Immature natural killer cell (primary cell): ENCODE measurements around the gene POLR3B. TPM values are rescaled to one million over a fixed set of nuclear protein-coding genes. Genes with fewer than 3 reads are reported as not detected.
"Not testable (repeated sequence)": the region's sequence is repeated elsewhere in the genome, so short reads cannot be mapped to it uniquely, and the experiment has no call there.

ENCODE experiments used
- DNase-seq, 3 donors: peaks; one replicate each; pipeline ENCODE4 v3.0.0; 2022; ENCODE audit warnings: mixed read lengths in 1 of 3
- H3K27ac Mint-ChIP-seq, 6 donors: one replicate each; pipeline ENCODE4 v1.8.0; 2020; ENCODE audit warnings: mixed read lengths in 6 of 6, mild to moderate bottlenecking in 5 of 6, inconsistent platforms in 4 of 6, moderate library complexity in 3 of 6
- H3K27me3 Mint-ChIP-seq, 3 donors: one replicate each; pipeline ENCODE4 v1.8.0; 2020 to 2021; ENCODE audit warnings: low read depth in 3 of 3, mild to moderate bottlenecking in 3 of 3, mixed read lengths in 3 of 3, moderate library complexity in 3 of 3, inconsistent platforms in 1 of 3
- H3K36me3 Mint-ChIP-seq, 3 donors: one replicate each; pipeline ENCODE4 v1.8.0; 2020; ENCODE audit warnings: mixed read lengths in 3 of 3, inconsistent platforms in 2 of 3, mild to moderate bottlenecking in 2 of 3
- H3K4me1 Mint-ChIP-seq, 2 donors: one replicate each; pipeline ENCODE4 v1.8.0; 2020; ENCODE audit warnings: inconsistent platforms in 2 of 2, mild to moderate bottlenecking in 2 of 2, mixed read lengths in 2 of 2, moderate library complexity in 1 of 2
- H3K4me3 Mint-ChIP-seq, 5 donors: one replicate each; pipeline ENCODE4 v1.8.0; 2020; ENCODE audit warnings: mild to moderate bottlenecking in 5 of 5, mixed read lengths in 5 of 5, inconsistent platforms in 3 of 5, moderate library complexity in 3 of 5
- H3K9me3 Mint-ChIP-seq, 6 donors: one replicate each; pipeline ENCODE4 v1.8.0; 2020; ENCODE audit warnings: mild to moderate bottlenecking in 6 of 6, mixed read lengths in 6 of 6, inconsistent platforms in 4 of 6, moderate library complexity in 3 of 6
- polyA plus RNA-seq, 3 donors: library from polyadenylated mRNA; unstranded; fragments of 300-500 nt; fragmentation: Illumina TruSeq; gene quantifications; one replicate each; pipeline ENCODE4 v1.2.3, GENCODE V29; 2021

POLR3B gene
- polyA plus RNA-seq, 3 donors from 2014 or later = 4.0 to 6.4 TPM; not detected in 1

DNA sequence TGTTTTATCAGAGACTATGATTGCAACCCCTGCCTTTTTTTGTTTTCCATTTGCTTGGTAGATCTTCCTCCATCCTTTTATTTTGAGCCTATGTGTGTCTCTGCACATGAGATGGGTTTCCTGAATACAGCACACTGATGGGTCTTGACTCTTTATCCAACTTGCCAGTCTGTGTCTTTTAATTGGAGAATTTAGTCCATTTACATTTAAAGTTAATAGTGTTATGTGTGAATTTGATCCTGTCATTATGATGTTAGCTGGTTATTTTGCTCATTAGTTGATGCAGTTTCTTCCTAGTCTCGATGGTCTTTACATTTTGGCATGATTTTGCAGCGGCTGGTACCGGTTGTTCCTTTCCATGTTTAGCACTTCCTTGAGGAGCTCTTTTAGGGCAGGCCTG is 118.1 kb downstream of the POLR3B start:
- H3K4me1 Mint-ChIP-seq, H3K27me3 Mint-ChIP-seq, DNase-seq, H3K4me3 Mint-ChIP-seq, H3K9me3 Mint-ChIP-seq, H3K27ac Mint-ChIP-seq: not testable (repeated sequence)
- peaks cover 10 to 16% (median 14%) of the 10 kb centered on the region in 3 donors for H3K36me3 Mint-ChIP-seq

DNA sequence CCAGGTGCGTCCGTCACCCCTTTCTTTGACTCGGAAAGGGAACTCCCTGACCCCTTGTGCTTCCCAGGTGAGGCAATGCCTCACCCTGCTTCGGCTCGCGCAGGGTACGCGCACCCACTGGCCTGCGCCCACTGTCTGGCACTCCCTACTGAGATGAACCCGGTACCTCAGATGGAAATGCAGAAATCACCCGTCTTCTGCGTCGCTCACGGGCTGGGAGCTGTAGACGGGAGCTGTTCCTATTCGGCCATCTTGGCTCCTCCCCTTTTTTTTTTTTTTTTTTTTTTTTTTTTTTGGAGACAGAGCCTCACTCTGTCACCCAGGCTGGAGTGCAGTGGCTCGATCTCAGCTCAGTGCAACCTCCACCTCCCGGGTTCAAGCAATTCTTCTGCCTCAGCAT is 120.1 kb downstream of the POLR3B start:
- H3K27me3 Mint-ChIP-seq, H3K9me3 Mint-ChIP-seq, H3K4me1 Mint-ChIP-seq, H3K27ac Mint-ChIP-seq, DNase-seq, H3K4me3 Mint-ChIP-seq: not testable (repeated sequence)
- peaks cover 5 to 22% (median 19%) of the 10 kb centered on the region in 3 donors for H3K36me3 Mint-ChIP-seq

DNA sequence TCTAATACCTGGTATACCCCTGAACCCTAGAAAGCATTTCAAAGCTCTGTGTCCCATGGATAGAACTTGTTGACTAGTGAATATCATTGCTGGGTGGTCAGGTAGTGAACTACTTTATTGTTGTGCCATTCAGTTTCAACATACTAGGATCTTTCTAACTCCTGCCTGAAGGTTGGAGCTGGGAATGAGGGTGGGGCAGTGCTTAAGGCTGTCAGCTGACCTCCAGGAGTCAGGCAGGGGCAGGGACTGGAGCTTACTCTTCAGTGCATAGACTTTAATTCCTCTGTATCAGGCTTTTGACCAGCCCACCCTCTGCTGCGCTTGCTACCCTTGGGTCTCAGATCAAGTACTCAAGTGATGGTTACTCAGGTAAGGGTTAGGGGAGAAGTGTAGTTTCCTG is 122.7 kb downstream of the POLR3B start:
- no peak for DNase-seq
- Mint-ChIP-seq H3K27ac (no peak overlapping the region), H3K4me1 (peaks cover 0 to 5% of the 10 kb centered on the region in 2 donors), H3K27me3 (no peaks in the 10 kb centered on the region), H3K9me3 (no peaks in the 10 kb centered on the region), H3K36me3 (peaks cover 15 to 32% (median 30%) of the 10 kb centered on the region in 3 donors), H3K4me3 (no peak overlapping the region)

DNA sequence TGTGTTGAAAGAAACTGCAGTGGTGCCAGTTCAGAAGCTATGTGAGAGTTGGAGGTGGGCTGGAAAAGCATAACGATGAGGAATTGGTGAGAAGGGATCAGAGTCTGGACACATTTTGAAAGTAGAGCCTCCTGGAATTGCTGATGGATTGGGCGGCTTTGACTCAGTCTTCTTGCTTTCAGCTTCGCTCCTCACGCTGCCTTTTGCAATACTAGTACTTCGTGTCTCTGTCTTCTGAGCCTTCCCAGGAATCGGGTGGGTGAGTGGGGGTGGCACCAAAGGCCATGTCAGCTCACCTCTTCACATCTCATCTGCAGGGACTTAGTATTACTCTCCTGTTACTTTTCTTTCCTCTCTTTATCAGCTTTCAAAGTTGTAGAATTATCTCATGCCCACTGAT is 123.7 kb downstream of the POLR3B start:
- Mint-ChIP-seq H3K27ac (no peak overlapping the region), H3K27me3 (no peaks in the 10 kb centered on the region), H3K4me3 (no peak overlapping the region), H3K36me3 (peaks cover 15 to 34% (median 30%) of the 10 kb centered on the region in 3 donors), H3K4me1 (peaks cover 0 to 5% of the 10 kb centered on the region in 2 donors), H3K9me3 (no peaks in the 10 kb centered on the region)
- no peak for DNase-seq

DNA sequence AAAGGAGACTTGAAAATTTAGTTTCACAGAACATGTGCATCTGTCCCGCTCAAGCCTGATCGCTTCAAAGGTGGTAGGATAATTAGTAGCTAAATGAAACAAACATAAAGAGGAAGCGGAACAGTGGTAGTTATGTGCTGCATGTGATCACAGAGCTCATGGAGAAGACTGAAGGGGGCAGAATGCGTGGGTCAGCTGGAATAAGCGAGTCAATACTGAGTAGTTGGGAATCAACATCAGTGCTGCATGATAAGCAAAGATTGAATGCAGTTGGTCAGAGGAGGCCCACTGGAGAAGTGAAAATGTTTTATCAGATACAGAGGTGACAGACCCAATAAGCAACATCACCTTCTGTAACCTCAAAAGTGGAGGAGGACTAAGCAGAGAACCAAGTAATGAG is 130.1 kb downstream of the POLR3B start:
- H3K36me3 Mint-ChIP-seq = peaks cover 11 to 18% (median 14%) of the 10 kb centered on the region in 3 donors
- H3K4me3 Mint-ChIP-seq = no peak overlapping the region
- no peak for DNase-seq
- no peaks in the 10 kb centered on the region for H3K9me3 Mint-ChIP-seq
- H3K4me1 Mint-ChIP-seq = no peaks in the 10 kb centered on the region
- H3K27ac Mint-ChIP-seq = no peak overlapping the region
- H3K27me3 Mint-ChIP-seq = peaks cover 0 to 1% (median 0%) of the 10 kb centered on the region in 3 donors

DNA sequence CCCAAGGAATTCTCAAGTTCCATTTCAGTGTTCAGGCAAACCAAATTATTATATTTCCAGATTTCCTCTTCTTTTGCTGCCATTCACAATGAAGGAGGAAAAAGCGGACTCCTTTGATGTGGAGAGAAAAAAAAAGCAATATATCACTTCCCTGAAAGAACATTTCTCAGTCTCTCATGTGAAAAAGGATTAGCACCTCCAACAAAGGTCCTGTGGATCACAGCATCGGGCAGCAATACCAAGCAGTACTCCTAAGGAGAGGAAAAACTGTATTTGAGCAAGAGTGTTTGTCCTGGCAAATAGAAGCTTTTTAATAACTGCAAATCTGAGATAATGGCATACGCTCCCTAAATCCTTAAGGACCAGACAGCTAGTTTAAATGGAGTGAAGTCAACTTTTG is 131.3 kb downstream of the POLR3B start:
- Mint-ChIP-seq H3K9me3 (no peaks in the 10 kb centered on the region), H3K4me1 (no peaks in the 10 kb centered on the region), H3K36me3 (peaks cover 9 to 18% (median 10%) of the 10 kb centered on the region in 3 donors), H3K27ac (no peak overlapping the region), H3K27me3 (peaks cover 0 to 1% (median 0%) of the 10 kb centered on the region in 3 donors), H3K4me3 (no peak overlapping the region)
- no peak for DNase-seq

DNA sequence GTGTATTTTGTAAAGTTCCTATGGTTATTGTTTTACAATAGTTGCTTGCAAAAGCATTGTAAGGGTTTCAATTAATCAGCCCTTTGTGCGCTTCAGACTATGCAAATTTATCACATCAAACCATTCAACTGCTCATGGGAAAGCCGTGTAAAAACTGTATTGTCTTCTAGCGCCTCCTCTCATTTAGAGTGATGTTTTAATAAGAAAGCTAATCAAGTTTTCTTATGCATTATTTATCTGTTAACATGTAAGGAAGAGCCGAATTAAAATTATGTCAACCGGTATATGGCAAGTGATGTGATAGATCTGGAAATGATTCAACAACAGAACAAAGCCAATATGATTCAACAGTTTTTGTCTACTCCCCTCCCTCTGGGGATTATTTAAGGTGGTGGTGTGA is 132.7 kb downstream of the POLR3B start:
- H3K36me3 Mint-ChIP-seq = peaks cover 3 to 8% (median 4%) of the 10 kb centered on the region in 3 donors
- H3K27ac Mint-ChIP-seq = no peak overlapping the region
- no peak overlapping the region for H3K4me3 Mint-ChIP-seq
- DNase-seq = no peak
- no peaks in the 10 kb centered on the region for H3K9me3 Mint-ChIP-seq
- no peaks in the 10 kb centered on the region for H3K4me1 Mint-ChIP-seq
- H3K27me3 Mint-ChIP-seq = peaks cover 0 to 1% (median 0%) of the 10 kb centered on the region in 3 donors

DNA sequence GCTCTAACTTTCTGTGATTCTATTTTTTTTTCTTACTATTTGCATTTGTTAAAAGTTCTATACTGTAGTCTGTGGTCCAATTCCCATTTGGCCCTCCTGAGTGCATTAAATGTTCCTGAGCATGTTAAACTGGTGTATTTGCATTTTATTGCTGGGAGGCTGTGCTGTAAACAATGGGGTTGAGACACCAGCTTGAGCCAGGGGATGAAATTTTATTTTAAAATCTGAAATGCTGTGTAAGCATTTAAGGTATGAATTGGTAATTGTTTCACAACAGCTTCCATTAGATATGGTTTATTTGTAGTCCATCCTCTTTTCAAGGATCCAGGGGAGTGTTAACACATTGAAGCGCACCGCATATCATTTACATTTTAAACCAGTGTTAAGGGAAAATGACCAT is 135.3 kb downstream of the POLR3B start:
- peaks cover 0 to 1% of the 10 kb centered on the region in 2 donors for H3K4me1 Mint-ChIP-seq
- no peak overlapping the region for H3K27ac Mint-ChIP-seq
- H3K9me3 Mint-ChIP-seq = no peaks in the 10 kb centered on the region
- H3K27me3 Mint-ChIP-seq = peaks cover 0 to 2% (median 0%) of the 10 kb centered on the region in 3 donors
- no peak overlapping the region for H3K4me3 Mint-ChIP-seq
- peaks cover 11 to 20% (median 18%) of the 10 kb centered on the region in 3 donors for H3K36me3 Mint-ChIP-seq
- DNase-seq = no peak

DNA sequence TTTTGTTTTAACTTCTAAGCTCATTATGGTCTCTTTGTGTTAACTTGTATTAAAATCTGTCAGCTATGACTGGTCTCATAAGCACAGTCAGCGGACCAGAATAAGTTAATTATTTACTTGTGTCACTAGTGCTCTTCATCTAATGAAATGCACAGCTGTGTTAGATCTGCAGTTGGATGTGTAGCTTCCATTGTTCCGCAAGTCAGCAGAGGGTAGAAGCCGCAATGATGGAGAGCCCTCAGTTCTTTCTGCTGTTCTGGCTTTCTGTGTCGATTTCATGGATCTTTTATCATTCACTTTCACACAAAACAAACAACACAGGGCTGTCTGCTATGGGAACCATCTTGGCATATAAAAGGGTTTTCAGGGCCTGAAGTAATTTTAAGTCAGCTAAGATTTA is 136.0 kb downstream of the POLR3B start:
- H3K27me3 Mint-ChIP-seq = peaks cover 0 to 2% (median 0%) of the 10 kb centered on the region in 3 donors
- H3K4me1 Mint-ChIP-seq = peaks cover 0 to 6% of the 10 kb centered on the region in 2 donors
- no peaks in the 10 kb centered on the region for H3K9me3 Mint-ChIP-seq
- no peak for DNase-seq
- H3K27ac Mint-ChIP-seq = no peak overlapping the region
- peaks cover 14 to 22% (median 21%) of the 10 kb centered on the region in 3 donors for H3K36me3 Mint-ChIP-seq
- no peak overlapping the region for H3K4me3 Mint-ChIP-seq

DNA sequence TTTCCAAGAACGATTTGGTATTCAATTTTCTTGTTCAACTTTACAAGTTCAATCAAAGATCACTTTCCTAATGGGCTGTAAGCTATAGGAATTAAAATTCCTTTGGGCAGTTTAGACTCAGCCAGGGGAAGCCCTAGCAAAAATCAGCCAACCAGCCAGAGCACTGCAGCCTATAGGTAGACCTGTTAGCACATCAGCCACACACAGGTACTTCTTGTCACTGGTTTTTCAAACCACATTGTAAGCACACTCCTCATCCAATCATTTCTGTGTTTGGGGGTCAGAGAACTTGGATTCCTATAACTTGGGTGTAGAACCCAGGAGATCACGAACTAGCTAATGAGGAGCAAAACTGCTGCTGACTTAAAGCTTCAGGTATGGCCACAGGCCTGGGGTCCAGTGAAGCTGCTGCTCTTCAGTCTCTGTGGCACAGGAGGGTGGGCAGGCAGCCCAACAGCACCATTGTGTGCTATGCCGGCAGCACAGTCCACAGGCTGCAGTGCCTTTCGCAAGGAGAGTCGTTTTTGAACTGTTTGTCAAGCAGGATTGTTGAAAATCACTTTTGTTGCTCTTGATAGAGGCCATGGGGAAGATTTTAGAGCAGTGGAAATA is 137.9 kb downstream of the POLR3B start:
- Mint-ChIP-seq H3K9me3 (no peaks in the 10 kb centered on the region), H3K27ac (no peak overlapping the region), H3K27me3 (peaks cover 0 to 2% (median 0%) of the 10 kb centered on the region in 3 donors), H3K4me3 (no peak overlapping the region), H3K36me3 (peaks cover 29 to 38% (median 37%) of the 10 kb centered on the region in 3 donors), H3K4me1 (peaks cover 0 to 6% of the 10 kb centered on the region in 2 donors)
- no peak for DNase-seq

DNA sequence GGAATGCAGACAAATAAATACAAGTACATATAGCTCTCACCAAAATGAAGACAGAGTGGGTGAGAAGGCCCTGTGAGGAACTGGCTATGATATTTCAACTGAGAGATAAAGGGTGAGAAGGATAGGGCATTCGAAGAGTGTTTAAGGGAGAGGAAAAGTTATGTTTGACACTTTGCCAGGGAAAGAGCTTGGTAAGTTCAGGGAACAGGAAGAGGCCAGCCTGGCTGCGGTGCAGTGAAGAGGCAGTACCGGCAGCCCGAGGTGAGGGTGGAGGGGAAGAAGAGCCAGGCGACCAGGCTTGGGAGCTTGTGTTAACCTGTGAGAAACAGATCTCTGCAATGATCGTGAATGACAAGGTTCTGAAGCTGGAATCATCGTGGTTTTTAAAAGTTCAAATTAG is 140.5 kb downstream of the POLR3B start:
- Mint-ChIP-seq H3K36me3 (peaks cover 37 to 55% (median 53%) of the 10 kb centered on the region in 3 donors), H3K9me3 (no peaks in the 10 kb centered on the region), H3K4me3 (no peak overlapping the region), H3K4me1 (peaks cover 0 to 6% of the 10 kb centered on the region in 2 donors), H3K27ac (peak overlapping the region in 1 of 6 donors; percentile 30), H3K27me3 (peaks cover 0 to 2% (median 0%) of the 10 kb centered on the region in 3 donors)
- no peak for DNase-seq

DNA sequence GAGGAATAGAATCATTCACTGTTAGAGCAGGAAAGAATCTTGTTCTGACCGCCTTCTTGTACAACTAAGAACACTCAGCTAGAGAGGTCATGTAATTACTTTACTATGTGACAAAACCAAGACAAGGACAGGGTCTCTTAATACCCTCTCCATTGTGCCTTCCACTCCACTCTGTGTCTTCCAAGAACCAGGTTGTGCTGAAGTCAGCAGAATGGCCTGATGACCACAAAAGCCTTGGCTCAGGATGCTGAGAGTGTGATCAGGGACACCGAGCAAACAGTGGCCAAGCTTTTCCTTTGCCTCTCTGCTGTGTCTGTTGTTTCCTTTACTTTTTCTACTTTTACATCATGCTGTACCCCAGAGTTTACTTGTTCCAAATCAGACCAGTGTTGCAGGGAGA is 142.1 kb downstream of the POLR3B start:
- Mint-ChIP-seq H3K4me1 (peaks cover 0 to 6% of the 10 kb centered on the region in 2 donors), H3K27ac (no peak overlapping the region), H3K9me3 (no peaks in the 10 kb centered on the region), H3K27me3 (peaks cover 0 to 2% (median 0%) of the 10 kb centered on the region in 3 donors), H3K36me3 (peaks cover 34 to 63% (median 55%) of the 10 kb centered on the region in 3 donors), H3K4me3 (no peak overlapping the region)
- DNase-seq = no peak

DNA sequence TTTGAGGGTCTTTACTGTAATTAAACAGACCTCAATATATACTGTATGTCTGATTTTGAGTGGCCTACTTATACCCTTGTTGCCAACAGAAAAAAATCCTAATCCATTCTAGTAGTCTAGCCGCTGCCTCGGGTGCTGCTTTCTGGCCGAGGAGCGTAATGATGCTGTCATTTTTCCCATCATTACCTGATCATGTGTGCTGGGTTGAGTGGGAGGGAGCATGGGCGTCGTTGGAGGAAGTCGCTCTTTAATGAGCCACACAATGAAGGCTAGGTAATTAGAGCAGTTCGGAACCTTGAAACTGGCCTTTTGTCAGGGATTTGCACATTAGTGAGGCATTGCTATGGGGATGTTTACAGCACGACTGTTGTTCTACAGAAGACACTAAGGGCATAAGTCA is 149.1 kb downstream of the POLR3B start:
- Mint-ChIP-seq H3K36me3 (peaks cover 21 to 57% (median 35%) of the 10 kb centered on the region in 3 donors), H3K9me3 (no peaks in the 10 kb centered on the region)

DNA sequence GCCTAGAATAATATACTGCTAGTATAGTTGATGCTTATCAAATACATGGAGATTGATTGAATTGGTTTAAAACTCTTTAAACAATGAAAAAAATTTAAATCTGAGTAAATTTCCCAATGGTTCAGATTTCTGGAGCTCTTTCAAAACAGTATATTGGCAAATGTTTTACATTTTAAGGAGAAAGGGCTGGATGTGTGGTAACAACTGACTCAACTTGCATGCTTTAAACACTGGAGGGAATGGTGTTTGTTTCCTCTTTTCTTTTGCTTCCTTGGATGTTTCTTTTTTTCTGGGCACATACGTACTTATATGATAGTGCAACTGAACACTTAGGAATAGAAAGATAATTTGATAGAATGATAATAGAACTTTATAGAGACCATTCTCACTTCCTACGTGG is 151.4 kb downstream of the POLR3B start:
- no peak for DNase-seq
- Mint-ChIP-seq H3K9me3 (no peaks in the 10 kb centered on the region), H3K4me1 (no peaks in the 10 kb centered on the region), H3K36me3 (peaks cover 17 to 48% (median 30%) of the 10 kb centered on the region in 3 donors), H3K27me3 (peaks cover 0 to 1% (median 0%) of the 10 kb centered on the region in 3 donors), H3K27ac (no peak overlapping the region), H3K4me3 (no peak overlapping the region)

More for the DNA sequence above, 149.1 kb downstream of the POLR3B start:
- Mint-ChIP-seq H3K27ac (no peak overlapping the region), H3K4me1 (no peaks in the 10 kb centered on the region), H3K4me3 (no peak overlapping the region), H3K27me3 (peaks cover 0 to 1% (median 0%) of the 10 kb centered on the region in 3 donors)
- DNase-seq = no peak

DNA sequence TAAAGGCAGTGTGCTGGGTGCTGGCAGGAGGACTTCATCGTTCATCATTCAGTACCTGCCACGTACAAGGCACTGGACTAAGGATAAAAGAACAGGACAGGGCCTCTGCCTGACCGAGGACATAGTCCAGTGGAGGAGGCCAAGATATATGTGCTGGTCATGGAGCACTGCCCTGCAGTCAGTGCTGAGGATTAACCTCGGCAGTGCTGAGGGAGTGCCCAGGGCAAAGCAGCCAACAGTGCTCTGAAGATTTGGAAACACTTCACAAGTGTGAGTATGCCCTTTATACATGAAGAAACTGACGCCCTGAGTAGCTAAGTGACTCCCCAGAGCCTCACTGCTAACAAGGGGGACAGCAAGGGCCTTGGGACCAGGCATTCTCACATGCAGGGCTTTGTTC is 153.8 kb downstream of the POLR3B start:
- Mint-ChIP-seq H3K4me1 (no peaks in the 10 kb centered on the region), H3K9me3 (no peaks in the 10 kb centered on the region), H3K27ac (no peak overlapping the region), H3K4me3 (no peak overlapping the region), H3K27me3 (peaks cover 0 to 1% (median 0%) of the 10 kb centered on the region in 3 donors), H3K36me3 (peaks cover 17 to 31% (median 25%) of the 10 kb centered on the region in 3 donors)
- no peak for DNase-seq
